T-helper 22 cell (primary cell): ENCODE data around the gene ARMC6.
A peak's percentile ranks its signal among the peaks of the same experiment; 100 is the strongest.
"Not testable (repeated sequence)": the region's sequence is repeated elsewhere in the genome, so short reads cannot be mapped to it uniquely, and the experiment has no call there.

Experiments used
- DNase-seq: peaks from one replicate; pipeline ENCODE4 v3.0.0-alpha.2; 2020; ENCODE audit warnings: low read depth

ARMC6 gene

GRCh38 chr19:19023376-19023775, 10.0 kb upstream of the ARMC6 start:
- not testable (repeated sequence) for DNase-seq

DNA sequence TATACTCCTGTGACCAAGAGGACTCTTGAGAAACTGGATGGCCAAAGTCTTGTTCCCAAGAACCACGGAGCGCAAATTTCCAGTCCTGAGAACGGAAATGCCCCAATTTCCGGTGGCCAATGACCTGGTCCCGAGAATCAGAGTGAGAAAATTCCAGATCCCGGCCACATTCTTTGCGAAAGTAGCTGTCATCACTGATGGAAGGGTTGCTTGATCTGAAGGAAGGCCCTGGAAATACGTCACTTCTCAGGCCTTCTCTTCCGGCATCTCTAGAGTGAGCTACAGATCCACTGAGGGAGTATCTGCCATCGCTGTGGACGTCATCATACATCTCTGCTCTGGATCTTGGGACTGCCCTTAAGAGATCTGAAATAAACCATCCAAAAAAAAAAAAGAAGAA, 7.5 kb upstream of the ARMC6 start:
- no peak for DNase-seq

DNA sequence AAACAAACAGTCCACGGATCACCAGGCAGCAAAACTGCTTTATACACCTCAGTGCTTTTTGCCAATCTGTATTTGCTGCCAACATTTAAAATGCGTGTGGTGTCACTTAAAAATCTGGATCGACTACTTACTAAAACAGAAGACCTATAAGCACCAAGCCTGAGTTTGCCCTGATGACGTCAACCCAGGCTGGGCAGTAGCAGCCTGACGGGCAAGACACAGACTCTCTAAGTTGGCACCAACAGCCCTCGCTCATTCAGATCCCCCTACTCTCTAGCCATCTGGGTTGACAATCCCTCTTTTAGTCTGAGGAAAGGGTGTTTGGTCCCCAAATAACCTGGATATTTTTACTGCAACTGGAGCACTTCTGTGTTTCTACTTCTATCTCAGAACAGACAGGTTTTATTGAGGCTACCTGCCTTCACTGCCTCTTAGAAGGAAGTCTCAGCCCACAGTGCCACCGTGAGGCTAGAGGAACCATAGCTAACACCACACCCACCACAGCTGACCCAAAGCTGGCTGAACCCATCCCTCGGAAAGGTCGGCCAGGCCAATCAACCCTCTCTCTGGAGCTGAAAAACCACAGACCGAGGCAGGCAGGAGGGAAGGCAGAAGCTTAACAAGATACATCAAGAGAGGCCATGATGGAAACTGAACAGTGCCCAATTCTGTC, 7.0 kb upstream of the ARMC6 start:
- DNase-seq, result no peak

GRCh38 chr19:19027228-19027627, 6.2 kb upstream of the ARMC6 start:
- DNase-seq, result no peak

DNA sequence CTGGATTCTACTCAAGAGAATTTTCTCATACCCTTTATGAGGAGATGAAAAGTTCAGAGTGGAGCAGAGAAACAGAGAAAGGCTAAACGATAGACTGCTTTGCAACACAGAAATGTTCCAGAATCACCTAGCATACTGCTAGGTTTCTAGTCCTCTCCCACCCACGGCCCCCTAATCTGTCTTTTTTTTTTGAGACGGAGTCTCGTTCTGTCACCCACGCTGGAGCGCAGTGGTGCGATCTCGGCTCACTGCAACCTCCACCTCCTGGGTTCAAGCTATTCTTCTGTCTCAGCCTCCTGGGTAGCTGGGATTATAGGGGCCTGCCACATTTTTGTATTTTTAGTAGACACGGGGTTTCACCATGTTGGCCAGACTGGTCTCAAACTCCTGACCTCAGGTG, 4.9 kb upstream of the ARMC6 start:
- DNase-seq, result no peak

GRCh38 chr19:19031891-19032290, 1.5 kb upstream of the ARMC6 start:
- DNase-seq, result no peak

GRCh38 chr19:19032420-19033175, 805 bp upstream of the ARMC6 start:
- DNase-seq, result peak; percentile 40

- no peak for DNase-seq
Measured at GRCh38 chr19:19033176-19033425, 302 bp upstream of the ARMC6 start.

- DNase-seq, result peak; percentile 63
Measured at GRCh38 chr19:19034204-19034624, 811 bp downstream of the ARMC6 start.

GRCh38 chr19:19039901-19040300, 6.5 kb downstream of the ARMC6 start:
- DNase-seq, result no peak

DNA sequence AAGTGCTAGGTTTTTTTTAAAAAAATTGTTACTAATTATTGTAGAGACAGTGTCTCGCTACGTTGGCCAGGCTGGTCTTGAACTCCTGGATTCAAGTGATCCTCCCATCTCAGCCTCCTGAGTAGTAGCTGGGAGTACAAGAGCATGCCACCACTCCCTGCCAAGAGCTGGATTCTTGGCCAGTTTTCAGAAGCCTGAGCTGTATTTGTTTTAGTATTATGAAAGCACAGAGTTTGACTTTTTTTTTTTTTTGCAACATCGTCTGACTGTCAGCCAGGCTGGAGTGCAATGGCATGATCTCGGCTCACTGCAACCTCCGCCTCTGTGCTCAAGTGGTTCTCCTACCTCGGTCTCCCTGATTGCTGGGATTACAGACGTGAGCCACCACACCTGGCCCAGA, 7.0 kb downstream of the ARMC6 start:
- no peak for DNase-seq

- no peak for DNase-seq
Measured at GRCh38 chr19:19042732-19043280, 9.4 kb downstream of the ARMC6 start.

DNA sequence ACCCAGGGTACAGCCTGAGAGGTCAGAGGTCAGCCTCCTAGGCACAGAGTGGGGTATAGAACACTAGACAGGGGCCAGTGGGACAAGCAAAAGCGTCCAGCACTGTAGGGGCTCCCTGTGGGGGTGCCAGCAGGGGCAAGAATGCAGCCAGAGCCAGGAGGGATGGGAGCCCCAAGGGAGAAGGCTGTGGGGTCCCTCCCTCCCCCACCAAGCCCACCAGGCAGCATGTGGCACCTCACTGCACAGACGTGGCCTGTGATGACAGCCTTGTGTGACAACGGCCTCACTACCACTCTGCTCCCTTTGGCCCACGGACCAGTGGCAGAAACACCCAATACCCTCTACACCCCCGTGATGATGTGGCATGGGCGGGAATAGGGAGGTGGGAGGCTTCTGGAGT, 10.1 kb downstream of the ARMC6 start:
- DNase-seq, result no peak

- DNase-seq, result no peak
Measured at GRCh38 chr19:19043881-19044280, 10.5 kb downstream of the ARMC6 start.

GRCh38 chr19:19049406-19049805, 16.0 kb downstream of the ARMC6 start:
- no peak for DNase-seq

GRCh38 chr19:19050104-19050503, 16.7 kb downstream of the ARMC6 start:
- DNase-seq, result no peak

DNA sequence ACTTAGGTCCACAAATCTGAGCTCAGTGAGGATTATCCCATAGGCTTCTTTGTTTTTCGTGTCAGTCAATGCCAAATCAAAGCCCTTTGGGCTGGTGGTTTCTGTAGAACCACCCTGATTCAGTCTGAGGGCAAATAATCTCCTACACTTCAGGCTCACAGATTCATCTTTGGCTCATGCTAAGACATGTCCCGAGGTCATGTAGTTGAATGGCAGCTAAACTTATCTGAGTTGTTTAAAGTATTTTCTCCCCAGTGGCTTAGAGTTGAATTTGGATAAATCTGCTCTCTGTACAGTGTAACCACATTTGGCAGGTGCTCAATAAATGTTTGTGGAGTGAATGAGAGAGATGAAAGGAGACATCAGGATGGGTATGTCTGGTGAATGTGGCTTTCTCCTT, 17.3 kb downstream of the ARMC6 start:
- DNase-seq, result no peak

DNA sequence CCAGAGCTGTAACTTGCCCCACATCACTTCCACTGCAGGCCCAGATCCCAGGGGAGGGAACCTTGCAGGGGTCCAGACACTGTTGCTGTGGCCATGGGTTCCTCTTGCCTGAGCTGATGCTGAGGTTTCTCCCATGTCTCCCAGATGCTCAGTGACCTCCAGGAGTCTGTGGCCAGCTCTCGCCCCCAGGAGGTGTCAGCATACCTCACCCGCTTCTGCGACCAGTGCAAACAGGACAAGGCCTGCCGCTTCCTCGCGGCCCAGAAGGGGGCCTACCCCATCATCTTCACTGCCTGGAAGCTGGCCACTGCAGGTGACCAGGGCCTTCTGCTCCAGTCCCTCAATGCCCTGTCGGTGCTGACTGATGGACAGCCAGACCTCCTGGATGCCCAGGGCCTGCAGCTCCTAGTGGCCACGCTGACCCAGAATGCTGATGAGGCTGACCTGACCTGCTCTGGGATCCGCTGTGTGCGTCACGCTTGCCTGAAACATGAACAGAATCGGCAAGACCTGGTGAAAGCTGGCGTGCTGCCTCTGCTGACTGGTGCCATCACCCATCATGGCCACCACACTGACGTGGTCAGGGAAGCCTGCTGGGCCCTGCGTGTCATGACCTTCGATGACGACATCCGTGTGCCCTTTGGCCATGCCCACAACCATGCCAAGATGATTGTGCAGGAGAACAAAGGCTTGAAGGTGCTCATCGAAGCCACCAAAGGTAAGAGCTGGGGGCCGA, 18.2 kb downstream of the ARMC6 start:
- no peak for DNase-seq

DNA sequence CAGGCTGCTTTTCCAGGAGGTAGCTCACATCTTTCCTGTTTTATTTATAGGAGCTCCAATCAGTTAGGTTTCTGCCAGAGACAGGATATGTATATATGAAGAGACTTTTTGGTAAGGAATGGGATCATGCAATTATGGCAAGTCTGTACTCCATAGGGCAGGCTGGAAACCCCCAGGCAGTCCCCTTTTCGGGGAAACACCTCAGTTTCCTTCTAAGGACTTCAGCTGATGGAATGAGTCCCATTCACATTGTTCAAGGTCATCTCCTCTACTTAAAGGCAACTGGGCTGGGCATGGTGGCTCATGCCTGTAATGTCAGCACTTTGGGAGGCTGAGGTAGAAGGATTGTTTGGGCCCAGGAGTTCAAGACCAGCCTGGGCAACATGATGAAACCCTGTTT, 19.5 kb downstream of the ARMC6 start:
- DNase-seq, result no peak

GRCh38 chr19:19053508-19054314, 20.3 kb downstream of the ARMC6 start:
- peak; percentile 31 for DNase-seq

GRCh38 chr19:19054315-19054938, 21.0 kb downstream of the ARMC6 start:
- DNase-seq, result no peak

DNA sequence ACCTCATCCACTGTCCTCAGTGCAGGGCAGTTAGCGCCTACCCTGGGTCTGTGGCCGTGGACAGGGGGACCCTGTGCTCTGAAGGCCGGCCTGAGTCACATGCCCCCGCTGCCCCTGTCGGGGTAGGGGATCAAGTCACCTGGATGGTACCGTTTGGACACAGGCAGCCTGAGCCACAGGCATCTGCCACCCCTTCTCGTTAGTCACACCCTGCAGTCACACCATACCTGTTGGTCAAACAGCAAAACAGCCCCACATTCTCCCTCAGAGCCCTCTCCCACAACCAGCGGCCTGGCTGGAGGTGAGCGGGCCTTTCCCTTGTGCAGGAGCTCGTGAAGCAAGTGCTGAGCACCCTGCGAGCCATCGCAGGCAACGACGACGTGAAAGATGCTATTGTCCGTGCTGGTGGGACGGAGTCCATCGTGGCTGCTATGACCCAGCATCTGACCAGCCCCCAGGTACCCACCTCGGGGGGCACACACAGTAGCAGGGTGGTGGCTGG, 21.6 kb downstream of the ARMC6 start:
- DNase-seq, result no peak
